MM.1S (cell line): ENCODE results near the gene G6PD.

Experiments used
- DNase-seq: peaks from one replicate; pipeline ENCODE4 v3.0.0-alpha.2; 2015
- H2AFZ ChIP-seq: fragments of 300-600 bp; sonication (generic); 2 replicates; pipeline ENCODE4 v1.6.0; 2016; ENCODE audit warnings: antibody characterized with exemption, low read length
- H3F3A ChIP-seq: fragments of 300-600 bp; sonication (generic); 2 replicates; pipeline ENCODE4 v1.6.1; 2016; ENCODE audit warnings: mild to moderate bottlenecking, antibody characterized with exemption, low read length, moderate library complexity, mixed read lengths; ENCODE audit not compliant: insufficient read depth
- H3K27ac ChIP-seq: fragments of 300-600 bp; sonication (generic); 2 replicates; pipeline ENCODE4 v1.5.1; 2016; ENCODE audit warnings: mild to moderate bottlenecking, low read length
- H3K27me3 ChIP-seq: fragments of 300-600 bp; sonication (generic); replicated peaks from 2 replicates; pipeline ENCODE4 v1.6.0; 2016; ENCODE audit warnings: low read length; ENCODE audit not compliant: insufficient read depth
- H3K36me3 ChIP-seq: fragments of 300-600 bp; sonication (generic); replicated peaks from 2 replicates; pipeline ENCODE4 v1.6.1; 2016; ENCODE audit warnings: mild to moderate bottlenecking, low read length, mixed read lengths; ENCODE audit not compliant: insufficient read depth
- H3K4me1 ChIP-seq: fragments of 300-600 bp; sonication (generic); 2 replicates; pipeline ENCODE4 v1.6.1; 2016; ENCODE audit warnings: low read length, mixed read lengths
- H3K4me2 ChIP-seq: fragments of 300-600 bp; sonication (generic); 2 replicates; pipeline ENCODE4 v1.6.0; 2016; ENCODE audit warnings: low read depth, low read length
- H3K4me3 ChIP-seq: fragments of 300-600 bp; sonication (generic); 2 replicates; pipeline ENCODE4 v1.5.1; 2016; ENCODE audit warnings: low read length, mixed read lengths
- H3K79me2 ChIP-seq: fragments of 300-600 bp; sonication (generic); 2 replicates; pipeline ENCODE4 v1.6.1; 2016; ENCODE audit warnings: mixed run types, low read length, mixed read lengths
- H3K9ac ChIP-seq: fragments of 300-600 bp; sonication (generic); 2 replicates; pipeline ENCODE4 v1.6.1; 2016; ENCODE audit warnings: low read length, mixed read lengths
- H3K9me2 ChIP-seq: fragments of 300-600 bp; sonication (generic); replicated peaks from 2 replicates; pipeline ENCODE4 v1.6.1; 2016; ENCODE audit warnings: mild to moderate bottlenecking, low read length, mixed read lengths; ENCODE audit not compliant: insufficient read depth
- H3K9me3 ChIP-seq: fragments of 300-600 bp; sonication (generic); replicated peaks from 2 replicates; pipeline ENCODE4 v1.6.1; 2016; ENCODE audit warnings: mild to moderate bottlenecking, low read length, mixed read lengths; ENCODE audit not compliant: insufficient read depth
- H4K20me1 ChIP-seq: fragments of 300-600 bp; sonication (generic); 2 replicates; pipeline ENCODE4 v1.6.1; 2016; ENCODE audit warnings: mild to moderate bottlenecking, low read length, moderate library complexity, mixed read lengths; ENCODE audit not compliant: insufficient read depth
- CTCF ChIP-seq: fragments of 300-600 bp; sonication (generic); IDR thresholded peaks from 2 replicates; pipeline ENCODE4 v1.5.1; 2016; ENCODE audit warnings: antibody characterized with exemption, low read length, mixed read lengths
- EZH2 ChIP-seq: fragments of 300-600 bp; sonication (generic); optimal IDR thresholded peaks from 2 replicates; pipeline ENCODE3; 2017; ENCODE audit warnings: low read depth, mild to moderate bottlenecking, antibody characterized with exemption, low read length, mixed read lengths
- EZH2phosphoT487 ChIP-seq: fragments of 300-600 bp; sonication (generic); IDR thresholded peaks from 2 replicates; pipeline ENCODE4 v1.6.1; 2018; ENCODE audit warnings: antibody characterized with exemption, low read length

Gene G6PD

GRCh38 chrX:154507673-154508383, 38.8 kb downstream of the G6PD start:
- H3K36me3 ChIP-seq, result no peaks in the 10 kb centered on the region
- TF ChIP-seq EZH2, result no peak
- TF ChIP-seq EZH2phosphoT487, result no peak
- no peak for TF ChIP-seq CTCF
- DNase-seq, result no peak
- no peaks in the 10 kb centered on the region for H3K9me2 ChIP-seq
- no peaks in the 10 kb centered on the region for H3K9me3 ChIP-seq
- no peak overlapping the region for H3K27ac ChIP-seq
- no peaks in the 10 kb centered on the region for H3K4me1 ChIP-seq
- no peak overlapping the region for H2AFZ ChIP-seq
- no peak overlapping the region for H3K9ac ChIP-seq
- no peak overlapping the region for H3K4me3 ChIP-seq
- H3K79me2 ChIP-seq, result no peaks in the 10 kb centered on the region
- no peaks in the 10 kb centered on the region for H4K20me1 ChIP-seq
- no peaks in the 10 kb centered on the region for H3K27me3 ChIP-seq
- no peak overlapping the region for H3K4me2 ChIP-seq
- H3F3A ChIP-seq, result no peaks in the 10 kb centered on the region

- TF ChIP-seq EZH2, result no peak
- no peak for TF ChIP-seq CTCF
- TF ChIP-seq EZH2phosphoT487, result no peak
- no peak overlapping the region for H3K4me3 ChIP-seq
- no peaks in the 10 kb centered on the region for H3K9me3 ChIP-seq
- H3K4me1 ChIP-seq, result no peaks in the 10 kb centered on the region
- H4K20me1 ChIP-seq, result no peaks in the 10 kb centered on the region
- no peaks in the 10 kb centered on the region for H3K27me3 ChIP-seq
- no peaks in the 10 kb centered on the region for H3K79me2 ChIP-seq
- DNase-seq, result no peak
- no peak overlapping the region for H3K9ac ChIP-seq
- no peaks in the 10 kb centered on the region for H3F3A ChIP-seq
- H3K36me3 ChIP-seq, result no peaks in the 10 kb centered on the region
- no peak overlapping the region for H2AFZ ChIP-seq
- H3K9me2 ChIP-seq, result no peaks in the 10 kb centered on the region
- H3K27ac ChIP-seq, result no peak overlapping the region
- H3K4me2 ChIP-seq, result no peak overlapping the region
These were observed 39.9 kb downstream of the G6PD start for GRCh38 chrX:154506483-154507332.

GRCh38 chrX:154505734-154506133, 40.9 kb downstream of the G6PD start:
- Histone ChIP-seq H3K4me2 (no peak overlapping the region), H3K9me3 (no peaks in the 10 kb centered on the region), H3K79me2 (no peaks in the 10 kb centered on the region), H3K4me1 (no peaks in the 10 kb centered on the region), H3K27me3 (no peaks in the 10 kb centered on the region), H2AFZ (no peak overlapping the region), H3K4me3 (no peak overlapping the region), H4K20me1 (no peaks in the 10 kb centered on the region), H3K36me3 (no peaks in the 10 kb centered on the region), H3K9me2 (no peaks in the 10 kb centered on the region), H3K27ac (no peak overlapping the region), H3F3A (no peaks in the 10 kb centered on the region), H3K9ac (no peak overlapping the region)
- TF ChIP-seq EZH2, result no peak
- TF ChIP-seq EZH2phosphoT487, result no peak
- TF ChIP-seq CTCF, result no peak
- DNase-seq, result no peak
